HG02623 (cell line): ENCODE measurements around the gene GTF2I.
"Not testable (repeated sequence)": the region's sequence is repeated elsewhere in the genome, so short reads cannot be mapped to it uniquely, and the experiment has no call there.

Source experiments
- ATAC-seq: cut with Tn5 transposase; IDR thresholded peaks from one replicate; pipeline ENCODE4 v1.9.1; 2021; ENCODE audit warnings: moderate library complexity; ENCODE audit not compliant: unreplicated experiment

GTF2I gene

GRCh38 chr7:74709880-74710671, 52.6 kb downstream of the GTF2I start:
- no peak for ATAC-seq

- no peak for ATAC-seq
Measured at GRCh38 chr7:74713567-74713966, 56.0 kb downstream of the GTF2I start.

- no peak for ATAC-seq
Measured at GRCh38 chr7:74717889-74718288, 60.4 kb downstream of the GTF2I start.

DNA sequence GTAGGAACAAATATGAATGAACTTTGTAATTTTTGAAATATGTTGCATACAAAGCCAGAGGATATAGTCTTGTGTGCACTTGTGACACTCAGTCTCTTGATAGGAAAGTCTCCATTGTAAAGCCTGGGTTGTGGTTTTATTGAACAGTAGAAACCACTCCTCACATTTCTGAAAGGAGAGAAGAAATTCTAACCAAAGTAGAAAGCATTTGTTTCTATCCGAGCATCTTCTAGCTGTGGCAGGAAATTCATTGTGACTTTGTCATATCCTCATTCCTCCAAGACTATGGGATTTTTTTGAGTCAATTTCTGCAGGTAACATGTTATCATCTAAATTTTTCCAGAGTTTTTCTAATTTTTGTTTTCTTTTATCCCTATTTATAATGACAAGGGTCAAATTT, 60.8 kb downstream of the GTF2I start:
- no peak for ATAC-seq

GRCh38 chr7:74722153-74722552, 64.6 kb downstream of the GTF2I start:
- ATAC-seq = no peak

DNA sequence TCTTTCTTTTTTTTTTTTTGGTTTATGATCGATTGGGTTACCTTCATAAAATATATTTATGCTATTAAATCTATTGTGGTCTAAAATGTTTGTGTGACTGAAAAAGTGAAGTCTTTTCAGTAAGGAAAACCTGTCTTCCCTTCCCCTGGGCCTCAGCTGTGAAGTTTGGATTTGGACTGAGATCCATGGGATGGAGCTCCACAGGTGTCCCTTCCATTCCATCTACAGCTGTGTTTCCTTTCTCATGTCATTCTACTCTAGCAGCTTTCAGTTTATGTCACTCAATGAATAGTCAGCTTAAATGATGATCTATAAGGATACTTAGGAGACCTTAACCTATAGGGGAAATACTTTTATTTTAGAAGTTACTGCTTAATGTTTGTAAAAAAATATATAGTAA, 68.3 kb downstream of the GTF2I start:
- no peak for ATAC-seq

GRCh38 chr7:74726309-74727101, 69.0 kb downstream of the GTF2I start:
- ATAC-seq = no peak

DNA sequence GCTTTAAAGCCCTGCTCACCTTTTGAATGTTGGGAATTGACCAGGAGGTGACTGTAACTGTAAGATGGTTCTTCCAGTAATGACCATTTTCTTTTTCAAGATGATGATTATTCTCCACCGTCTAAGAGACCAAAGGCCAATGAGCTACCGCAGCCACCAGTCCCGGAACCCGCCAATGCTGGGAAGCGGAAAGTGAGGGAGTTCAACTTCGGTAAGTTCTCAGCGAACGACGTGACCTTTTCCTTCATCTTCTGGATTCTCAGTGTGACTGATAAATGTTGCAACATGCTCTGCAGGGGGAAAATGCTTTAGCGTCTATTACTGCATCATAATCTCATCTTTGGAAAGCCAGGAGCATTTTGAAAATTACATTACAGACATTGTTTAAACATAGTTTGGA, 71.2 kb downstream of the GTF2I start:
- not testable (repeated sequence) for ATAC-seq

DNA sequence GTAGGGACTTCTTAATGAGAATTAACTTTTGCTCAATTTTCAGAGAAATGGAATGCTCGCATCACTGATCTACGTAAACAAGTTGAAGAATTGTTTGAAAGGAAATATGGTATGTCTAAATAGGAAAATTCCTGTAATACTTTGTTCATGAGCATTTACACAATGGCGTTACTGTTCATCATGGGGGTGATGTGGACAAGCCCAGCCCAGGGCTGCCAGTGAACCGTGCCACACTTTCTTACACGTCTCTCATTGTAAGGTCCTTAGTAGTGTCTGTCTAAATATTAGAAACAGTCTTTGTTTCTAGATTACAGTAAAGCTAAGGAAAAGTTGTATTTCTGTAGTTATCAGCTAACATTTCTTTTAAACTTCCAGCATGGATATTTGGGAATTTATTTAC, 72.7 kb downstream of the GTF2I start:
- not testable (repeated sequence) for ATAC-seq

DNA sequence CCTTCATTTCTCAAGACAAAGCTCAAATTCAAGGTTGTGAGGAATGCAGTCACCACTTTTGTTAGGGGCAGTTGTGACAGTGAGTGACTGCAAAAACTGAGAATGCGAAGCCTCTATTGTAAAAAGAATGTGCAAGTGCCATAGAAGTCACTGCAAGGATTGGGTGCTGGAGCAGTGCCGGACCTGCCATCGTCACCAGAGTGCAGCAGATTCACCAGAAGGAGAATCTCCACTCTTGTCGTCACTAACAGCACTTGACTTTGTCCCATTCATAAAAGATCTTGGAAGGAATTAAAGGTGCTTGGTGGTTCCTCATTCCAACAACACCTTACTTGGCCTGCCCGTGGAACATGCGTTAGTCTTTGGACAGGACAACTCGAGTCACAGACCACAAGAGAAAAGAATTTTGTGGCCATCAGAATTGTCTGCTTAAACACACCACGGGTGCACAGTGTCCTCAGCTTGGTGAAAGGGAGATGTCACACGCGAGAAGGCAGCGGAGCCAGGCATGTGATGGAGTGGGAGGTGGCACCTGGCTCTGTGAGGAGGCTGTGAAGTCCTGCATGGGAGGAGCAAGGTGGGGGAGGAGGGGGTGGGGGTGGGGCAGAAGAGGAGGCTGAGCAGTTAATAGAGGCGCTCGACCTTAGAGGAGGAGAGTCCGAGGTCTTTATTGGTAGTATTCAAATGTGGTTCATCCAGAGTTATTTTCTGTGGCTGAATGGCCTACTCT, 82.6 kb downstream of the GTF2I start:
- not testable (repeated sequence) for ATAC-seq

GRCh38 chr7:74743936-74744557, 86.5 kb downstream of the GTF2I start:
- not testable (repeated sequence) for ATAC-seq

GRCh38 chr7:74753921-74754482, 96.5 kb downstream of the GTF2I start:
- ATAC-seq = not testable (repeated sequence)

DNA sequence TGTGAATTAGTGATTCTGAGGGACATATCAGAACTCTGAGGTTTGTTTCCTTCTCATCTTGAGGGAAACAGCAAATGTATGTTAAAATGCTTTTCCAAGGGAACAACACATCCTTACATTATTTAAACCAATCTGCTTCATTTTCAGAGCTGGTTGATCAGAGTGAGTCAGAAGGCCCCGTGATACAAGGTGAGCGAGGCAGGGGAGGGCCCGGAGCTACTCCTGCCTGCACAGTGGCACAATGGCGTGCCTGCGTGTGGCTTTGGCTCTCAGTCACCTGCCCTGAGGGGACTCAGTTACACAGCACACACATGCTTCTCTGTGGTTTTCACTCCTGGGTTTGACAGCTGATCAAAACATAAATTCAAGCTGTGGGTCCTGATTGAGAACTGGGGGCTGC, 99.2 kb downstream of the GTF2I start:
- not testable (repeated sequence) for ATAC-seq

DNA sequence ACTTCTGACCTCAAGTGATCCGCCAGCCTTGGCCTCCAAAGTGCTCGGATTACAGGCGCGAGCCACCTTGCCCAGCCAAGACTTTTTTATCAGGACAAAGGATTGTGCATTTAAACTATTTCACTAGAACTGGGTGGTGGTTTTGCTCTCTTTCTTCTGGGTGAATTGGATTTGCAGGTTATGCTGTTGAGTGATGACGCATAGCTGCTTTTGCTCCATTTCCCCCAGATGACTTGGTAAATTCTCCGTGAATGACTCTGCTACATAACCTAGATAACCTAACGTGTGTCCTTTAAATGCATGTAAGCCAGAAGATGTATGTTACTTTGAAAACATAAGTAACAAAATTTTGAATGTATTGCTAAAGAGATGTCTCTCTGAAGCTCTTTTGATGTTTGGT, 100.8 kb downstream of the GTF2I start:
- not testable (repeated sequence) for ATAC-seq

DNA sequence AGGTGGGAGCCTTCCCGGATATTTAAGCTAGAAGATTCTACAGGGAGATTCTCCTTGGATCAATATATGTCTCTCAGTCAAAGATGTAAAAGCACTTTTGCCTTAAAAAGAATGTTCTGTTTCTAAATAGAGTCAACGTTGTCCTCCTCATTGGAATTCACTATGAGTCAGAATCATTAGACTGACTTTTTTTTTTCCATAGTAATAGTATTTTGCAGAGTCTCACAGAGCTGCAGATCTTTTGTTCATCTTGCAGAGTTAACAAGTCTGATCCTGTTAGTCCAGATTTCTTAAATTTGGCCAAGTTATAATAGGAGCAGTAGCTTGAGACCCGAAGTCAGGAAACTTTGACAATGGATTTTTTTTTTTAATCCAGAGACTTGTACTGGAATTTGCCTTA, 101.5 kb downstream of the GTF2I start:
- not testable (repeated sequence) for ATAC-seq

GRCh38 chr7:74765205-74765918, 107.8 kb downstream of the GTF2I start:
- ATAC-seq = not testable (repeated sequence)

DNA sequence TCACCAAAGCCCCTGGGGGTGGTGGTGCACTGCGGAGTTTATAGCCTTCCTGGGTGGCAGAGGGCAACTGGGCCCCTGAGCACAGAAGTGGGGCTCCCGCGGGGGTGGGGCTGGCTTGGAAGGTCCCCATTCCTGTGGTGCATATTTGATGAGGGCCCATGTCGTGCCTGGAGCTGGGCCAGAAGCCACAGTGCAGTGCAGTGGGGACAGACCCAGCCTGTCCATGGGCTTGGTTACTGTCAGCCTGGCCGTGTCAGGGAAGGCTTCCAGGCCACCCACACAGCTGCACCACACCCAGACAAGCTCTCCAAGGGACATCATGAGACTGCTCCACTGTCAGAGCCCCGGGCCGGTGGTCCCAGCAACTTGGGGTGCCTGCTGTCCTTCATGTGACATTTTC, 109.0 kb downstream of the GTF2I start:
- ATAC-seq = not testable (repeated sequence)

- not testable (repeated sequence) for ATAC-seq
Measured at GRCh38 chr7:74766991-74767390, 109.5 kb downstream of the GTF2I start.

DNA sequence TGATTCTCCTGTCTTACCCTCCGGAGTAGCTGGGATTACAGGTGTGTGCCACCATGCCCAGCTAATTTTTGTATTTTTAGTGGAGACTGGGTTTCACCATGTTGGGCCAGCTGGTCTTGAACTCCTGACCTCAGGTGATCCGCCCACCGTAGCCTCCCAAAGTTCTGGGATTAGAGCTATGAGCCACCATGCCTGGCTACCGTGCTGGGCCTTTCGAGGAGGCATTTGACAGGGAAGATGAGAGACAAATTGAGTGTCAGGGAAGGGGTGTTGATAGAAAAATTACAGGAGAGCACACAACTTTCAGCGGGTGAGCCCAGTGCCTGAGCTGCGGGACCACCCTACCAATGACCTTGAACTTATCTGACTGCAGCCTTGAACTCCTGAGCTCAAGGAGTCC, 112.5 kb downstream of the GTF2I start:
- not testable (repeated sequence) for ATAC-seq

DNA sequence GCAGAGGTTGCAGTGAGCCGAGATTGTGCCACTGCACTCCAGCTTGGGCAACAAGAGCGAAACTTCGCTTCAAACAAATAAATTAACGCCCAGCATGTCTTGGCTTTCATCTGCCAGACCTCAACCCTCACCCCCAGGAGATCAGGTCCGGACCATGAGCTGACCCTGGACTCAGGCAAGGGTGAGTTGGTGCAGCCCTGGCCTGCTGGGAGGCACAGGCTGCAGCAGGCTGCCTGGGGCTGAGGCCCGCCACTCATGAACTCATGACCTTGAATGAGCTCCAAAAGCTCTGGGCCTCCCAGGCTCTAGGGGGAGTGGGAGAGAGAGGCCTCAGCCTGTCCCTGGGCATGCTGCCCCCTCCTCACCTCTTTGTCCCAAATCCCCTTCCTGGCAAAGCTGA, 114.6 kb downstream of the GTF2I start:
- ATAC-seq = not testable (repeated sequence)
